ENCODE data around the gene TMEM53. TPM values are rescaled to one million over a fixed set of nuclear protein-coding genes. Genes with fewer than 3 reads are reported as not detected.

Gene TMEM53
- total and polyA plus RNA-seq, 11 donors: 8.5 to 20.0 (median 12.5) TPM

DNA sequence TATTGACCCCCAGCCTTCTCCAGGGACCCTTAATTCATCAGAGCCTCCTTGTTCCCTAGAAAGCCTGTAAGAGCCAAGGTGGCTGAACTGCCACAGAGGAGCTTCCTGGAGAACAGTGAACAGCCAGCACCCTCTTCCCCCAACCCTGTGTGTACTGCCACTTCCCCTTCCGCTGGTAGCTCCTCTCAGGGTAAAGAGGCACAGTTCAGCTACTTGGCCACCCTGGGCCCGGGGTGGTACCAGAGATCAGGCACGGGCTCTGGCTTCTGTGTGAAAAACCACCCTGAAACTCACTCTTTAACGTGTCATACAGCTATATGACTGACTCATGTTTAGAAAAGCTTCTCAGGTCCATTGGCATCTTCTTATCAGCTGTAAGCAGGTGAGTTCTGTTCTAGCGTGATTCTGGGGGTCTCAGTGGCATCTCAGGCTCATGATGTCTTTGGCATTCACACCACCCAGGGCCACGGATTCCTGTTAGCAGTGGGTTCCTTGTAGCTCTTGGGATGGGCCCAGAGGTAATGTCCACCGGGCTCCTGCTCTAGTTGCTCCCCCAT is 22.6 kb upstream of the TMEM53 start:
- H3K27ac ChIP-seq: no peak overlapping the region
- H3K4me1 ChIP-seq: peaks cover 0 to 17% (median 0%) of the 10 kb centered on the region in 12 donors
- 72 to 83% (median 77%) methylated on average over 7 of the region's 7 CpGs for WGBS, 4 donors
- no peaks in the 10 kb centered on the region for H3K36me3 ChIP-seq
- DNase-seq: no peak
- ATAC-seq: peak in 3 of 4 donors; percentile 41 to 72 (median 47)
- H3K9me3 ChIP-seq: no peaks in the 10 kb centered on the region
- TF ChIP-seq POLR2A (IDR thresholded peaks at IDR 0.05): no peak
- H3K27me3 ChIP-seq: no peaks in the 10 kb centered on the region
- intact Hi-C loops (cut with DNase I): no loop called here
- no peak overlapping the region for H3K4me3 ChIP-seq

DNA sequence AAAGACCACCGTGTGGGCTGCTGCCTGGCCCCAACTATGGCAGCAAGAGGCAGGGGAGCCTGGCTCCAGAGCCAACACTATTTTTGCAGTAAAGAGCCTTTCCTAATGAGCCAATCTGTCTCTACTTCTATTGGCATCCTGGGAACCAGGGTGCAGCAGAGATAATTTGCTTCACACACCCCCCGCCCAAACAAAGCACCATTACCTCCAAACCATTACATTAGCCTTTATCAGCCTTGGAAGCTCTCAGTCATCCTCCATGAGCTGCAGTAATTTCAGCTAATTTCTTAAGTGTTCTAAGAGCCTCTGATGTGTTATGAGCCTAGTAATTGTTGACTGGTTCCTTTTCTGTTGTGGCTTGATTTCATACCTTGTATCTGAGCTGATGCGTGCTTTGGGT is 21.8 kb upstream of the TMEM53 start:
- WGBS, 4 donors: 81 to 86% (median 85%) methylated on average over 3 of the region's 3 CpGs
- intact Hi-C loops (cut with DNase I): no loop called here
- ATAC-seq: no peak

DNA sequence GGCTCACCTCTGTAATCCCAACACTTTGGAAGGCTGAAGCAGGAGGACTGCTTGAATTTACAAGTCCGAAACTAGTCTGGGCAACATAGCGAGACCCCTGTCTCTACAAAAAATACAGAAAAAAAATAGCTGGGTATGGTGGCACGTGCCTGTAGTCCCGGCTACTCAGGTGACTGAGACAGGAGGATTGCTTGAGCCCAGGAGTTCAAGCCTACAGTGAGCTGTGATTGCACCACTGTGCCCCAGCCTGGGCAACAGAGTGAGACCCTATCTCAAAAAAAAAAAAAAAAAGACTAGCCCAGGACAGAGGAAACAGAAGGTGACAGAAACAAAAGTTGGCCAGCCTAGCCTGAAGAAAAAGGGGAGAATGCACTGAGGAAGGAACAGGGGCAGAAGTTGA is 21.4 kb upstream of the TMEM53 start:
- ATAC-seq (no peak), DNase-seq (no peak)
- no peaks in the 10 kb centered on the region for H3K27me3 ChIP-seq
- no peak overlapping the region for H3K4me3 ChIP-seq
- TF ChIP-seq POLR2A (IDR thresholded peaks at IDR 0.05): no peak
- TF ChIP-seq, protein P1, sequence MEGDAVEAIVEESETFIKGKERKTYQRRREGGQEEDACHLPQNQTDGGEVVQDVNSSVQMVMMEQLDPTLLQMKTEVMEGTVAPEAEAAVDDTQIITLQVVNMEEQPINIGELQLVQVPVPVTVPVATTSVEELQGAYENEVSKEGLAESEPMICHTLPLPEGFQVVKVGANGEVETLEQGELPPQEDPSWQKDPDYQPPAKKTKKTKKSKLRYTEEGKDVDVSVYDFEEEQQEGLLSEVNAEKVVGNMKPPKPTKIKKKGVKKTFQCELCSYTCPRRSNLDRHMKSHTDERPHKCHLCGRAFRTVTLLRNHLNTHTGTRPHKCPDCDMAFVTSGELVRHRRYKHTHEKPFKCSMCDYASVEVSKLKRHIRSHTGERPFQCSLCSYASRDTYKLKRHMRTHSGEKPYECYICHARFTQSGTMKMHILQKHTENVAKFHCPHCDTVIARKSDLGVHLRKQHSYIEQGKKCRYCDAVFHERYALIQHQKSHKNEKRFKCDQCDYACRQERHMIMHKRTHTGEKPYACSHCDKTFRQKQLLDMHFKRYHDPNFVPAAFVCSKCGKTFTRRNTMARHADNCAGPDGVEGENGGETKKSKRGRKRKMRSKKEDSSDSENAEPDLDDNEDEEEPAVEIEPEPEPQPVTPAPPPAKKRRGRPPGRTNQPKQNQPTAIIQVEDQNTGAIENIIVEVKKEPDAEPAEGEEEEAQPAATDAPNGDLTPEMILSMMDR (IDR thresholded peaks at IDR 0.05): no peak
- intact Hi-C loops (cut with DNase I): no loop called here
- H3K27ac ChIP-seq: no peak overlapping the region
- peaks cover 0 to 17% (median 0%) of the 10 kb centered on the region in 12 donors for H3K4me1 ChIP-seq
- H3K9me3 ChIP-seq: no peaks in the 10 kb centered on the region
- WGBS, 4 donors: 90 to 94% (median 93%) methylated on average over 4 of the region's 4 CpGs
- H3K36me3 ChIP-seq: no peaks in the 10 kb centered on the region

More for the DNA sequence above, 21.8 kb upstream of the TMEM53 start:
- DNase-seq: no peak
- no peak for TF ChIP-seq POLR2A (IDR thresholded peaks at IDR 0.05)
- TF ChIP-seq, protein P1 (IDR thresholded peaks at IDR 0.05): no peak
- H3K27ac ChIP-seq: no peak overlapping the region
- H3K9me3 ChIP-seq: no peaks in the 10 kb centered on the region
- no peak overlapping the region for H3K4me3 ChIP-seq
- no peaks in the 10 kb centered on the region for H3K27me3 ChIP-seq
- no peaks in the 10 kb centered on the region for H3K36me3 ChIP-seq
- peaks cover 0 to 17% (median 0%) of the 10 kb centered on the region in 12 donors for H3K4me1 ChIP-seq

DNA sequence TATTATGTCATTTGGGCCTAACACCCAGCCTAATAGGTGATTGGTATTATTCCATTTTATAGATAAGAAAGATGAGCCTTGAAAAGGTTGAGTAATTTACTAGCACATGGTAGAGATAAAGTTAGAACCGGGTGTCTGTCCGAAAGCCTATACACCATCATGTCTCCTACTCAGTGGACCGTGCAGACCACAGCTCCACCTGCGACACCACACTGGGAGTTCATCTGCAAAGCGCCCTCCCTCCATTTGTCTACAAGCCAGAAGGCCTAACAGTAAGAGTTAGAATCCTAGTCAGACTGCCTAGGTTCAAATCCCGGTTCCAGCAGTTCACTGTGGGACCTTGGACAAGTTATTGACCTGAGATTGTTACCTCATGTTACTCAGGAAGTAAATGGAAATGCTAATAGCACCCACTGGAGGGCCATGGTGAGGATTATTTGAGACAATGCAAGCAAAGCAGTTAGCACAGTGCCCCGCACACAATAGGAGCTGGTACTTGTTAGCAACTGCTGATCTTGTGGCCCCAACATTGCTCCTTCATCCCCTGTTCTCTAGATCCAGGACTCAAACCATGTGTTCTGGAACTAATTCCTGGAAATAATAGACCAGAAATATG is 20.7 kb upstream of the TMEM53 start:
- TF ChIP-seq, protein P1 (IDR thresholded peaks at IDR 0.05): no peak
- TF ChIP-seq POLR2A (IDR thresholded peaks at IDR 0.05): no peak
- DNase-seq: no peak
- Histone ChIP-seq H3K9me3 (no peaks in the 10 kb centered on the region), H3K4me1 (peaks cover 0 to 17% (median 0%) of the 10 kb centered on the region in 12 donors), H3K4me3 (no peak overlapping the region), H3K36me3 (no peaks in the 10 kb centered on the region), H3K27me3 (no peaks in the 10 kb centered on the region), H3K27ac (no peak overlapping the region)
- intact Hi-C loops (cut with DNase I): no loop called here
- 92 to 94% (median 92%) methylated on average over 6 to 7 of the region's 7 CpGs for WGBS, 4 donors
- no peak for ATAC-seq

All from heart left ventricle (tissue), 16 donors.